GM12865 (cell line): ENCODE data around the gene CD63.

Source experiments
- DNase-seq: peaks from one replicate; pipeline ENCODE4 v3.0.0; 2010; ENCODE audit warnings: low read depth
- H3K4me3 ChIP-seq: 2 replicates; pipeline ENCODE4 v1.5.1; 2011; ENCODE audit warnings: mild to moderate bottlenecking, low read depth, low read length, control low read depth
- TF ChIP-seq, protein P1 (sequence below): IDR thresholded peaks from 2 replicates; pipeline ENCODE4 v1.5.1; 2011; ENCODE audit warnings: low read length, control low read depth, low read depth, inconsistent platforms; ENCODE audit not compliant: insufficient read depth; ENCODE audit errors: missing control alignments

The CD63 gene

DNA sequence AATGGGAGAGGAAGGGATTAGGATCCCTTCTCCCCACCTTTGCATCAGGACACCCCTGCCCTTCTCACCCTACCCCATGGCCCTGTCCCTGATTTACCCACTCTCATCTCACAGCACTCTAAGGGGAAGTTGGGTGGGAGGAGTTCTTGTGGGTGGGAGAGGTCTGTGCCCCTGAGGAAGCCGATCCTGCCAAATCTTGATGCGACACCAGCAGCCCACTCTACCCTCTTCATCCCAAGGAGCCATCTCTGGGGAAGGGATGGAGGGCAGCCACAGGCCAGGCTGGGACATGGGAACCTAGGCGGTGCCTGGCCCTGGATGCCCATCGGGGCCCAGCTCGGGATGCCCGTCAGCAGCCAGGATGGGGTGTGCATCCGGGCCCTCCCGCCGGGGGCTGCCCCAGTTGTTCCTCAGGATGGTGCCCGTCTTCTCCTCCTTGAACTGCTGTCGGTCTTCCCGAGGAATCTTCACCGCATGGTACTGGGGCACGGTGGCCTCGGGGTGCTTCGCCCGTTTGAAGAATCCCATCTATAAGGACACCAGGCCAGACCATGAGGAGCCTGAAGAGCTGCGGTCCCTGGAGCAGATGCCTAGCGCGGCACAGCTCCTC is 43.9 kb downstream of the CD63 start:
- no peak overlapping the region for H3K4me3 ChIP-seq
- TF ChIP-seq, protein P1, sequence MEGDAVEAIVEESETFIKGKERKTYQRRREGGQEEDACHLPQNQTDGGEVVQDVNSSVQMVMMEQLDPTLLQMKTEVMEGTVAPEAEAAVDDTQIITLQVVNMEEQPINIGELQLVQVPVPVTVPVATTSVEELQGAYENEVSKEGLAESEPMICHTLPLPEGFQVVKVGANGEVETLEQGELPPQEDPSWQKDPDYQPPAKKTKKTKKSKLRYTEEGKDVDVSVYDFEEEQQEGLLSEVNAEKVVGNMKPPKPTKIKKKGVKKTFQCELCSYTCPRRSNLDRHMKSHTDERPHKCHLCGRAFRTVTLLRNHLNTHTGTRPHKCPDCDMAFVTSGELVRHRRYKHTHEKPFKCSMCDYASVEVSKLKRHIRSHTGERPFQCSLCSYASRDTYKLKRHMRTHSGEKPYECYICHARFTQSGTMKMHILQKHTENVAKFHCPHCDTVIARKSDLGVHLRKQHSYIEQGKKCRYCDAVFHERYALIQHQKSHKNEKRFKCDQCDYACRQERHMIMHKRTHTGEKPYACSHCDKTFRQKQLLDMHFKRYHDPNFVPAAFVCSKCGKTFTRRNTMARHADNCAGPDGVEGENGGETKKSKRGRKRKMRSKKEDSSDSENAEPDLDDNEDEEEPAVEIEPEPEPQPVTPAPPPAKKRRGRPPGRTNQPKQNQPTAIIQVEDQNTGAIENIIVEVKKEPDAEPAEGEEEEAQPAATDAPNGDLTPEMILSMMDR, result no peak
- DNase-seq, result no peak

DNA sequence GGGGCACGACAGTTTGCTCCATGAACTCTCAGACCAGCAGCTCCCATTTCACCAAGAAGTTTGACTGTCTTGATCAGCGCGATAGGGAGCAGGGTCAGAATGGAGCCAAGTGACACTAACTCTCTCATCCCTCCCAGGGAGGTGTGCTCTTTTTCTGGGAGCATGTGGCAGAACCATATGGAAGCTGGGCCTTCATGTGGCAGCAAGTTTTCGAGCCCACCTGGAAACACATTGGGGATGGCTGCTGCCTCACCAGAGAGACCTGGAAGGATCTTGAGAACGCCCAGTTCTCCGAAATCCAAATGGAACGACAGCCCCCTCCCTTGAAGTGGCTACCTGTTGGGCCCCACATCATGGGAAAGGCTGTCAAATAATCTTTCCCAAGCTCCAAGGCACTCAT is 45.1 kb downstream of the CD63 start:
- TF ChIP-seq, protein P1, result no peak
- DNase-seq, result no peak
- no peak overlapping the region for H3K4me3 ChIP-seq

DNA sequence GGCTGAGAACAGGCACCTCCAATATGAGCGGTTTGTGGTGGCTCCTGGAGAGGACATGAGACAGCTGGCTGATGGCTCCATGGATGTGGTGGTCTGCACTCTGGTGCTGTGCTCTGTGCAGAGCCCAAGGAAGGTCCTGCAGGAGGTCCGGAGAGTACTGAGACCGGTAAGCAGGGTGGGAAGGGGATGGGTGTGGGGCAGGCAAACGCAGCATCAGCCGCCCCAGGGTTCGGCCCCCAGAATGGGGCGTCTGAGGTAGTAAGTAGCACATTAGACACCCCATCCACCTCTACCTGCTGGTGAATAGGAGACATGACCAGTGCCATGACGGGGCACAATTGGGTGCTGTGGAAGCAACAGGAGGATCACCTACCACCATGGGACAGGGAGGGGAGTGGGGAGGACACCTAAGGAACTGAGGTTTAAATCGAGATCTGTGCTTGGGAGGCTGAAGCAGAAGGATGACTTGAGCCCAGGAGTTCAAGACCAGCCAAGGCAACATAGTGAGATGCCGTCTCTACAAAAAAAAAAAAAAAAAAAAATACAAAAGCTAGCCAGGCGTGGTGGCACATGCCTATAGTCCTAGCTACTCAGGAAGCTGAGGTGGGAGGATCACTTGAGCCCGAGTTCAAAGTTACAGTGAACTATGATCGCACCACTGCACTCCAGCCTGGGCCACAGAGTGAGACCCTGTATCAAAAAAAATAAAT is 46.6 kb downstream of the CD63 start:
- TF ChIP-seq, protein P1, result no peak
- no peak overlapping the region for H3K4me3 ChIP-seq
- DNase-seq, result no peak

- no peak for DNase-seq
- no peak overlapping the region for H3K4me3 ChIP-seq
- TF ChIP-seq, protein P1, result no peak
Observed at GRCh38 chr12:55681142-55682077, 47.4 kb downstream of the CD63 start.

- TF ChIP-seq, protein P1, result no peak
- DNase-seq, result no peak
- no peak overlapping the region for H3K4me3 ChIP-seq
Observed at GRCh38 chr12:55679691-55680090, 49.1 kb downstream of the CD63 start.

- DNase-seq, result no peak
- TF ChIP-seq, protein P1, result no peak
- H3K4me3 ChIP-seq, result no peak overlapping the region
Observed at GRCh38 chr12:55676707-55677106, 52.1 kb downstream of the CD63 start.
